ENCODE results near the gene SPN.

The SPN gene

GRCh38 chr16:29650771-29651170 lies 12.3 kb upstream of the SPN start:
- H3K27ac ChIP-seq (ENCODE audit: extremely low read depth, low read depth, low read length), result no peak overlapping the region
- TF ChIP-seq ZNF311 (tag by site-specific recombination; IDR thresholded peaks at IDR 0.05; ENCODE audit: borderline replicate concordance) (no peak), ZNF426 (tag by site-specific recombination; IDR thresholded peaks at IDR 0.05) (no peak), ZNF701 (tag by site-specific recombination; IDR thresholded peaks at IDR 0.05) (no peak), PATZ1 (tag by site-specific recombination; IDR thresholded peaks at IDR 0.05) (no peak), ZBTB8A (tag by site-specific recombination; IDR thresholded peaks at IDR 0.05) (no peak), ZNF138 (tag by site-specific recombination; IDR thresholded peaks at IDR 0.05; ENCODE audit: borderline replicate concordance) (no peak), ZNF112 (tag by site-specific recombination; IDR thresholded peaks at IDR 0.05) (no peak), ZFP41 (tag by site-specific recombination; IDR thresholded peaks at IDR 0.05; ENCODE audit: borderline replicate concordance) (no peak), ZNF169 (tag by site-specific recombination; IDR thresholded peaks at IDR 0.05) (no peak), ZNF677 (tag by site-specific recombination; IDR thresholded peaks at IDR 0.05) (no peak), ZNF600 (tag by site-specific recombination; IDR thresholded peaks at IDR 0.05) (no peak), SCRT1 (tag by site-specific recombination; IDR thresholded peaks at IDR 0.05; ENCODE audit: borderline replicate concordance) (no peak), ZNF791 (tag by site-specific recombination; IDR thresholded peaks at IDR 0.05) (no peak), ZNF664 (tag by site-specific recombination; IDR thresholded peaks at IDR 0.05) (no peak)
- ChIA-PET POLR2A (interaction anchor here (0.6 kb wide), 1 partner anchor 8 kb away, joined by 3 read pairs; no protein-coding TSS in a partner anchor), CTCF (no interaction called here)
- no peak overlapping the region for H3K4me3 ChIP-seq (ENCODE audit: low read depth, low read length)
- no peaks in the 10 kb centered on the region for H3K4me1 ChIP-seq (ENCODE audit: control insufficient read depth, insufficient read depth, low read length)
- H3K9me3 ChIP-seq (ENCODE audit: control insufficient read depth, insufficient read depth, low read depth, low read length), result no peaks in the 10 kb centered on the region
- H3K36me3 ChIP-seq (ENCODE audit: control insufficient read depth in 2 of 2, insufficient read depth in 1 of 2, low read length in 2 of 2), result no peaks in the 10 kb centered on the region

- TF ChIP-seq ZNF777 (tag by site-specific recombination; IDR thresholded peaks at IDR 0.05; ENCODE audit: borderline replicate concordance) (no peak), ZSCAN16 (tag by site-specific recombination; IDR thresholded peaks at IDR 0.05) (no peak), ZBTB21 (tag by site-specific recombination; IDR thresholded peaks at IDR 0.05) (no peak), ZNF248 (tag by site-specific recombination; IDR thresholded peaks at IDR 0.05) (no peak)
- TF ChIP-seq, protein P1, sequence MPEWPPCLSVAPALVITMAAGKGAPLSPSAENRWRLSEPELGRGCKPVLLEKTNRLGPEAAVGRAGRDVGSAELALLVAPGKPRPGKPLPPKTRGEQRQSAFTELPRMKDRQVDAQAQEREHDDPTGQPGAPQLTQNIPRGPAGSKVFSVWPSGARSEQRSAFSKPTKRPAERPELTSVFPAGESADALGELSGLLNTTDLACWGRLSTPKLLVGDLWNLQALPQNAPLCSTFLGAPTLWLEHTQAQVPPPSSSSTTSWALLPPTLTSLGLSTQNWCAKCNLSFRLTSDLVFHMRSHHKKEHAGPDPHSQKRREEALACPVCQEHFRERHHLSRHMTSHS (tag by site-specific recombination; IDR thresholded peaks at IDR 0.05), result no peak
- TF ChIP-seq, protein P2, sequence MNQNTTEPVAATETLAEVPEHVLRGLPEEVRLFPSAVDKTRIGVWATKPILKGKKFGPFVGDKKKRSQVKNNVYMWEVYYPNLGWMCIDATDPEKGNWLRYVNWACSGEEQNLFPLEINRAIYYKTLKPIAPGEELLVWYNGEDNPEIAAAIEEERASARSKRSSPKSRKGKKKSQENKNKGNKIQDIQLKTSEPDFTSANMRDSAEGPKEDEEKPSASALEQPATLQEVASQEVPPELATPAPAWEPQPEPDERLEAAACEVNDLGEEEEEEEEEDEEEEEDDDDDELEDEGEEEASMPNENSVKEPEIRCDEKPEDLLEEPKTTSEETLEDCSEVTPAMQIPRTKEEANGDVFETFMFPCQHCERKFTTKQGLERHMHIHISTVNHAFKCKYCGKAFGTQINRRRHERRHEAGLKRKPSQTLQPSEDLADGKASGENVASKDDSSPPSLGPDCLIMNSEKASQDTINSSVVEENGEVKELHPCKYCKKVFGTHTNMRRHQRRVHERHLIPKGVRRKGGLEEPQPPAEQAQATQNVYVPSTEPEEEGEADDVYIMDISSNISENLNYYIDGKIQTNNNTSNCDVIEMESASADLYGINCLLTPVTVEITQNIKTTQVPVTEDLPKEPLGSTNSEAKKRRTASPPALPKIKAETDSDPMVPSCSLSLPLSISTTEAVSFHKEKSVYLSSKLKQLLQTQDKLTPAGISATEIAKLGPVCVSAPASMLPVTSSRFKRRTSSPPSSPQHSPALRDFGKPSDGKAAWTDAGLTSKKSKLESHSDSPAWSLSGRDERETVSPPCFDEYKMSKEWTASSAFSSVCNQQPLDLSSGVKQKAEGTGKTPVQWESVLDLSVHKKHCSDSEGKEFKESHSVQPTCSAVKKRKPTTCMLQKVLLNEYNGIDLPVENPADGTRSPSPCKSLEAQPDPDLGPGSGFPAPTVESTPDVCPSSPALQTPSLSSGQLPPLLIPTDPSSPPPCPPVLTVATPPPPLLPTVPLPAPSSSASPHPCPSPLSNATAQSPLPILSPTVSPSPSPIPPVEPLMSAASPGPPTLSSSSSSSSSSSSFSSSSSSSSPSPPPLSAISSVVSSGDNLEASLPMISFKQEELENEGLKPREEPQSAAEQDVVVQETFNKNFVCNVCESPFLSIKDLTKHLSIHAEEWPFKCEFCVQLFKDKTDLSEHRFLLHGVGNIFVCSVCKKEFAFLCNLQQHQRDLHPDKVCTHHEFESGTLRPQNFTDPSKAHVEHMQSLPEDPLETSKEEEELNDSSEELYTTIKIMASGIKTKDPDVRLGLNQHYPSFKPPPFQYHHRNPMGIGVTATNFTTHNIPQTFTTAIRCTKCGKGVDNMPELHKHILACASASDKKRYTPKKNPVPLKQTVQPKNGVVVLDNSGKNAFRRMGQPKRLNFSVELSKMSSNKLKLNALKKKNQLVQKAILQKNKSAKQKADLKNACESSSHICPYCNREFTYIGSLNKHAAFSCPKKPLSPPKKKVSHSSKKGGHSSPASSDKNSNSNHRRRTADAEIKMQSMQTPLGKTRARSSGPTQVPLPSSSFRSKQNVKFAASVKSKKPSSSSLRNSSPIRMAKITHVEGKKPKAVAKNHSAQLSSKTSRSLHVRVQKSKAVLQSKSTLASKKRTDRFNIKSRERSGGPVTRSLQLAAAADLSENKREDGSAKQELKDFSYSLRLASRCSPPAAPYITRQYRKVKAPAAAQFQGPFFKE (tag by site-specific recombination; IDR thresholded peaks at IDR 0.05; ENCODE audit: borderline replicate concordance), result no peak
- TF ChIP-seq, protein P3, sequence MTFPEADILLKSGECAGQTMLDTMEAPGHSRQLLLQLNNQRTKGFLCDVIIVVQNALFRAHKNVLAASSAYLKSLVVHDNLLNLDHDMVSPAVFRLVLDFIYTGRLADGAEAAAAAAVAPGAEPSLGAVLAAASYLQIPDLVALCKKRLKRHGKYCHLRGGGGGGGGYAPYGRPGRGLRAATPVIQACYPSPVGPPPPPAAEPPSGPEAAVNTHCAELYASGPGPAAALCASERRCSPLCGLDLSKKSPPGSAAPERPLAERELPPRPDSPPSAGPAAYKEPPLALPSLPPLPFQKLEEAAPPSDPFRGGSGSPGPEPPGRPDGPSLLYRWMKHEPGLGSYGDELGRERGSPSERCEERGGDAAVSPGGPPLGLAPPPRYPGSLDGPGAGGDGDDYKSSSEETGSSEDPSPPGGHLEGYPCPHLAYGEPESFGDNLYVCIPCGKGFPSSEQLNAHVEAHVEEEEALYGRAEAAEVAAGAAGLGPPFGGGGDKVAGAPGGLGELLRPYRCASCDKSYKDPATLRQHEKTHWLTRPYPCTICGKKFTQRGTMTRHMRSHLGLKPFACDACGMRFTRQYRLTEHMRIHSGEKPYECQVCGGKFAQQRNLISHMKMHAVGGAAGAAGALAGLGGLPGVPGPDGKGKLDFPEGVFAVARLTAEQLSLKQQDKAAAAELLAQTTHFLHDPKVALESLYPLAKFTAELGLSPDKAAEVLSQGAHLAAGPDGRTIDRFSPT (tag by site-specific recombination; IDR thresholded peaks at IDR 0.05), result no peak
- TF ChIP-seq, protein P4, sequence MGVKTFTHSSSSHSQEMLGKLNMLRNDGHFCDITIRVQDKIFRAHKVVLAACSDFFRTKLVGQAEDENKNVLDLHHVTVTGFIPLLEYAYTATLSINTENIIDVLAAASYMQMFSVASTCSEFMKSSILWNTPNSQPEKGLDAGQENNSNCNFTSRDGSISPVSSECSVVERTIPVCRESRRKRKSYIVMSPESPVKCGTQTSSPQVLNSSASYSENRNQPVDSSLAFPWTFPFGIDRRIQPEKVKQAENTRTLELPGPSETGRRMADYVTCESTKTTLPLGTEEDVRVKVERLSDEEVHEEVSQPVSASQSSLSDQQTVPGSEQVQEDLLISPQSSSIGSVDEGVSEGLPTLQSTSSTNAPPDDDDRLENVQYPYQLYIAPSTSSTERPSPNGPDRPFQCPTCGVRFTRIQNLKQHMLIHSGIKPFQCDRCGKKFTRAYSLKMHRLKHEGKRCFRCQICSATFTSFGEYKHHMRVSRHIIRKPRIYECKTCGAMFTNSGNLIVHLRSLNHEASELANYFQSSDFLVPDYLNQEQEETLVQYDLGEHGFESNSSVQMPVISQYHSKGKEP (tag by site-specific recombination; IDR thresholded peaks at IDR 0.05), result no peak
- H3K36me3 ChIP-seq (ENCODE audit: control insufficient read depth in 2 of 2, insufficient read depth in 1 of 2, low read length in 2 of 2), result no peaks in the 10 kb centered on the region
- no peak overlapping the region for H3K27ac ChIP-seq (ENCODE audit: extremely low read depth, low read depth, low read length)
- POLR2A ChIA-PET, result no interaction called here
- no peaks in the 10 kb centered on the region for H3K9me3 ChIP-seq (ENCODE audit: control insufficient read depth, insufficient read depth, low read depth, low read length)
- CTCF ChIA-PET, result no interaction called here
- H3K4me3 ChIP-seq (ENCODE audit: low read depth, low read length), result no peak overlapping the region
- no peaks in the 10 kb centered on the region for H3K4me1 ChIP-seq (ENCODE audit: control insufficient read depth, insufficient read depth, low read length)
Measured at GRCh38 chr16:29651774-29652349, 11.2 kb upstream of the SPN start.
